ENCODE data around the gene PSMA3. TPM values are rescaled to one million over a fixed set of nuclear protein-coding genes. Genes with fewer than 3 reads are reported as not detected.

PSMA3 gene
- total RNA-seq, 1 donor = 105 TPM

GRCh38 chr14:58213176-58213575 lies 31.5 kb upstream of the PSMA3 start:
- TF ChIP-seq, protein P1, sequence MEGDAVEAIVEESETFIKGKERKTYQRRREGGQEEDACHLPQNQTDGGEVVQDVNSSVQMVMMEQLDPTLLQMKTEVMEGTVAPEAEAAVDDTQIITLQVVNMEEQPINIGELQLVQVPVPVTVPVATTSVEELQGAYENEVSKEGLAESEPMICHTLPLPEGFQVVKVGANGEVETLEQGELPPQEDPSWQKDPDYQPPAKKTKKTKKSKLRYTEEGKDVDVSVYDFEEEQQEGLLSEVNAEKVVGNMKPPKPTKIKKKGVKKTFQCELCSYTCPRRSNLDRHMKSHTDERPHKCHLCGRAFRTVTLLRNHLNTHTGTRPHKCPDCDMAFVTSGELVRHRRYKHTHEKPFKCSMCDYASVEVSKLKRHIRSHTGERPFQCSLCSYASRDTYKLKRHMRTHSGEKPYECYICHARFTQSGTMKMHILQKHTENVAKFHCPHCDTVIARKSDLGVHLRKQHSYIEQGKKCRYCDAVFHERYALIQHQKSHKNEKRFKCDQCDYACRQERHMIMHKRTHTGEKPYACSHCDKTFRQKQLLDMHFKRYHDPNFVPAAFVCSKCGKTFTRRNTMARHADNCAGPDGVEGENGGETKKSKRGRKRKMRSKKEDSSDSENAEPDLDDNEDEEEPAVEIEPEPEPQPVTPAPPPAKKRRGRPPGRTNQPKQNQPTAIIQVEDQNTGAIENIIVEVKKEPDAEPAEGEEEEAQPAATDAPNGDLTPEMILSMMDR (IDR thresholded peaks at IDR 0.05; ENCODE audit: insufficient read depth, low read length) = no peak
- DNase-seq (ENCODE audit: low read depth) = no peak
- no peak overlapping the region for H3K4me3 ChIP-seq (ENCODE audit: low read depth, low read length)

GRCh38 chr14:58215191-58215914 lies 29.3 kb upstream of the PSMA3 start:
- no peak for DNase-seq (ENCODE audit: low read depth)
- no peak overlapping the region for H3K4me3 ChIP-seq (ENCODE audit: low read depth, low read length)
- TF ChIP-seq, protein P1 (IDR thresholded peaks at IDR 0.05; ENCODE audit: insufficient read depth, low read length) = no peak

- no peak for DNase-seq (ENCODE audit: low read depth)
- H3K4me3 ChIP-seq (ENCODE audit: low read depth, low read length) = no peak overlapping the region
- TF ChIP-seq, protein P1 (IDR thresholded peaks at IDR 0.05; ENCODE audit: insufficient read depth, low read length) = no peak
These were observed 28.1 kb upstream of the PSMA3 start for GRCh38 chr14:58216544-58216943.

DNA sequence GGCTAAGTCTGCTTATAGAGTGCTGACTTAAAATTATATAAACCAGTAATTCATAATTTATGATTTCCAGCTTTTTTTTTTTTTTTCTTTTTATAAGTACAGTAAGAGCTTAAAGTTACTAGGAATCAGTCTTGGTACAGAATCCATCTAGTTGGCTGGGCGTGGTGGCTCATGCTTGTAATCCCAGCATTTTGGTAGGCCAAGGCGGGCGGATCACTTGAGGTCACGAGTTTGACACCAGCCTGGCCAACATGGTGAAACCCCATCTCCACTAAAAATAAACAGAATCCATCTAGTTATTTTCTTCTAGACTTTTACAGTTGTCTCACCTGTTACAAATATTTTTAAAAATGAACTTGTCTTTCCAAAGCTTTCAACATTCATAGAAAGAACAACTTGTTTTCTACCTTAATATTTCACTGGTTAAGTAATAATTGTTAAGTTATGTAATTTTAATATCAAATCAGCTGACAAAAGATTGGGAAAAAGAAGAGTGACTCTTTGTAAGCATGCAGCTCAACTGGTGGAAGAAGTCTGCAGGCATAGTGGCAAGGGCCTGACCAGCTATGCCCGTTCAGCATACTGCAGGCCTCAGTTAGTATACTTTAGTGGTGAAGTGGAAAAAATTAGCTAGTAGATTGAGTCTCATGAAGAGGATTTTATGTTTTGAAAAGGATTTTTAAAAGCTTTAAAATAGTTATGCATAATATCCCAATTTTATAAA lies 17.4 kb upstream of the PSMA3 start:
- H3K4me3 ChIP-seq (ENCODE audit: low read depth, low read length) = no peak overlapping the region
- DNase-seq (ENCODE audit: low read depth) = no peak
- TF ChIP-seq, protein P1 (IDR thresholded peaks at IDR 0.05; ENCODE audit: insufficient read depth, low read length) = no peak

DNA sequence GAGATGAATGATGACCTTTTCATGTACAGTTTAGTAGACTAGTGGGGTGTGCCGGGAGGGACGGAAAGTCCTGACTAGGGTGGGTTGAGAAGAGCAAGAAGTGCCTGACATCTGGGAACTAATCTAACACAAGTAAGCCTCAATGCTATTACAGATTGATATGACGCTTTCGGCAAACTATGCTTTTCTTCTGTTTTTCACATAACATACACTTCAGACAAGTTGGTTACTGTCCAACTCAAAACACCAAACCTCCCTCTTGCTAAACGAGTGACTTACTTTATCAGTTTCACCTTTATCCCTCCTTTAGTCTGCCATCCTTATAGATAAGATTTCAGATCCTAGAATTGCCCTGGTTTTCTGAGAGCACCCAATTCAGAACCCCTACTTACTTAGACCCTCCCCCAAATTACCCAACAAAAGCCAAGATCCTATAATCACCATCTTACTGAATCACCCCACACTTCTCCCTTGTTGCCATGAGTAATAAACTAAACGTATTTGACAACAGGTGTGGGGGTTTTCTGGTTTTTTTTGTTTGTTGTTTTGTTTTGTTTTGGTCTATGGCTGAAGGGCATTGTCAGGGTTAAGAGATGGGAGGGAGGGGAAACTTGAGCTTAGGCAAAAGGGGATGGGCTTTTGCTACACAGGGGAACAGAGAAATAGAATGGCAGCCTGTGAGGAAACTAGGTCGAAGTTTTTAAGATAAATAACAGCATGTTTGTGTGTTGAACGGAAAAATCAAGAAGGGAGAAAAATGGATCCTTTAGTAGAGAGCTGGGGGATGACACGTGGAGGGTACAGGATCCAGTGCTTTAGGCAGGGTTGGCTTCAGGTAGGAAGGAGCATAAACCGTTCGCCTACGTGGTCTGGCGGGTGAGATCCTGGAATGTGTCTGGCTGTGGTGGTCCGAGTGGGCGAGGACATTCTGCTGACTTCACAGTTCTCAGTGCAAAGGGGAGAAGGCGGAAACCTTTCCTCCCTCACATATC lies 6.1 kb upstream of the PSMA3 start:
- peak overlapping the region; percentile 55 for H3K4me3 ChIP-seq (ENCODE audit: low read depth, low read length)
- TF ChIP-seq, protein P1 (IDR thresholded peaks at IDR 0.05; ENCODE audit: insufficient read depth, low read length) = no peak
- peak; percentile 72 for DNase-seq (ENCODE audit: low read depth)
